Stimulated activated memory B cell treated with anti-CD40 and anti-IgM and Interleukin-4, amounts not matched to agents 10 μg/mL and 1 μg/mL and 100 μg/mL, for 72 hours (primary cell): ENCODE results near the gene CRELD2.

ENCODE experiments used
- ATAC-seq: fragments of 150-1000 bp; cut with Tn5 transposase; 2 replicates; pipeline ENCODE4 v1.10.0; 2021
- H3K27ac Mint-ChIP-seq: one replicate; pipeline ENCODE4 v1.8.0; 2022; ENCODE audit warnings: mild to moderate bottlenecking, mixed read lengths
- H3K27me3 Mint-ChIP-seq: one replicate; pipeline ENCODE4 v1.8.0; 2022; ENCODE audit warnings: mixed read lengths
- H3K36me3 Mint-ChIP-seq: one replicate; pipeline ENCODE4 v1.8.0; 2022; ENCODE audit warnings: mixed read lengths
- H3K4me1 Mint-ChIP-seq: one replicate; pipeline ENCODE4 v1.8.0; 2022; ENCODE audit warnings: mixed read lengths
- H3K4me3 Mint-ChIP-seq: one replicate; pipeline ENCODE4 v1.8.0; 2022; ENCODE audit warnings: mild to moderate bottlenecking, moderate library complexity, mixed read lengths
- H3K9me3 Mint-ChIP-seq: one replicate; pipeline ENCODE4 v1.8.0; 2022; ENCODE audit warnings: mixed read lengths

Gene CRELD2, protein sequence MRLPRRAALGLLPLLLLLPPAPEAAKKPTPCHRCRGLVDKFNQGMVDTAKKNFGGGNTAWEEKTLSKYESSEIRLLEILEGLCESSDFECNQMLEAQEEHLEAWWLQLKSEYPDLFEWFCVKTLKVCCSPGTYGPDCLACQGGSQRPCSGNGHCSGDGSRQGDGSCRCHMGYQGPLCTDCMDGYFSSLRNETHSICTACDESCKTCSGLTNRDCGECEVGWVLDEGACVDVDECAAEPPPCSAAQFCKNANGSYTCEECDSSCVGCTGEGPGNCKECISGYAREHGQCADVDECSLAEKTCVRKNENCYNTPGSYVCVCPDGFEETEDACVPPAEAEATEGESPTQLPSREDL

DNA sequence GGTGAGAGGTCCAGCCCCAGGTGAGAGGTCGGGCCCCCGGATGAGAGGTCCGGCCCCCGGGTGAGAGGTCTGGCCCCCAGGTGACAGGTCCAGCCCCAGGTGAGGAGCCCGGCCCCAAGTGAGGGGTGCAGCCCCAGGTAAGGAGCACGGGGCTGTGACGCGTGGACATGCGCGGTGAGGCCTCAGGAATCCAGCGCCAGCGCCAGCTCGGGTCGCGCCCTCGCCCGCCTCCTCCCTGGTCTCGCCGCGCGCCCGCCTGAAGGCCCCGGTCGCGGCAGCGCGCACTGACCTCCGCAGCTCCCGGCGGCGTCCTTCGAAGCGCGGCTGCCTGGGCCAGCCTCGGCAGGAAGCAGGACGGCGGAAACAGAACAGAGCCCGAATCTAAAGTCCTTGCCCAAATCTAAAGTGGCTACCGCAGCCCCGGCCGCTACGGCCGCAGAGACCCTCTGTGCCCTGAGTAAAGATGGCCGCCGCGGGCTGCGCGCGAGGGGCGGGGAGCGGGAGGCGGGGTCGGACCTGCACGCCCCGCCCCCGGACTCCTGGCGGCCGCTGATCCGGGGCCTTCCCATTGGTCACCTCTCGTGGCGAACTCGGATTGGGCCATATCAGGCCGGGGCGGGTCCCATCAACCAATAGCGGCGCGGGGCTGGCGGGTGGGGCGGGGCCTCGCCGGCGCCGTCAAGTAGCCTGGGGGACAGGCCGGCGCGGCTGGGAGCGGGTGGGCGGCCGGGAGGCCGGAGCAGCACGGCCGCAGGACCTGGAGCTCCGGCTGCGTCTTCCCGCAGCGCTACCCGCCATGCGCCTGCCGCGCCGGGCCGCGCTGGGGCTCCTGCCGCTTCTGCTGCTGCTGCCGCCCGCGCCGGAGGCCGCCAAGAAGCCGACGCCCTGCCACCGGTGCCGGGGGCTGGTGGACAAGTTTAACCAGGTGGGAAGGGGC lies at the start of gene CRELD2, which contains the start of gene ALG12:
Gene CRELD2, plus strand, starts transcription at position 661 of the 937 bp plus-strand sequence. Its CDS starts 136 bp downstream, at position 797.
Gene ALG12, minus strand, starts transcription at position 465 of the 937 bp plus-strand sequence. CDS start 4,673 bp downstream, outside the sequence.
- H3K4me1 Mint-ChIP-seq: peaks cover 32% of the 10 kb centered on the region
- H3K27ac Mint-ChIP-seq: peak within 1 kb of the TSS; percentile 66
- peak within 1 kb of the TSS; percentile 82 for H3K4me3 Mint-ChIP-seq
- H3K9me3 Mint-ChIP-seq: no peaks in the 10 kb centered on the region
- no peaks in the 10 kb centered on the region for H3K27me3 Mint-ChIP-seq
- H3K36me3 Mint-ChIP-seq: peaks cover 23% of the 10 kb centered on the region
- peak; percentile 98 for ATAC-seq

DNA sequence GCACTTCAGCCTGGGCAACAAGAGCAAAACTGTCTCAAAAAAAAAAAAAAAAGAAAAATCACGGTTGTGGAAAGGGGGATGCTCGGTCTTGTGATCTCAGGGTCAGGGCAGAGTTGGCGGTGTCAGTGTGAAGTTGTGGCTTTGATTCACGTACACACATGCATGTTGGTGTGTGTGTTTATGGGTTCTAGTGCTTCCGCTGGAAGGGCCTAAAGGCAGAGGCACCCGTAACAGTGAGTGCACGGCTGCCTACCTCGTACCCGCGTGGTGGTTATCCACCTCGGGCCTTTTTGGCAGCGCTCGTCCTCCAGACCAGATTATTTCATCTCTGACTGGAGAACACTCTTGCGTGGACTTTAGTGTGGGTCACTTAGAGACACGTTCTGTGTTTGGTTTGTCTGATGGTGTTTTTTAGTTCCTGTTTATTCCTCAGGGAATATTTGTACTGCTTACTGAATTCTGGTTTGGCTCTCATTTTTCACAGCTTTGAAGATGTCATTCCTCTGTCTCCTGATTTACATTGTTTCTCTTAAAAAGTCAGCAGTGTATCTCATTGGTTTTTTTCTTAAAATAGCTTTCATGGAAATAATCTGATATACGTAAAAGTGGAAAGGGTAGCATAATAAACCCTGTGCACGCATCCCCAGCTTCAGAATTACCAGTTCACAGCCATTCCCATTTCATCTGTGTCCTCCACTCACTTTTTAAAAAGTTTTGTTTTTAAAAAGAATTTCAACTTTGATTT lies 49.2 kb upstream of the CRELD2 start:
- Mint-ChIP-seq H3K4me1 (peaks cover 12% of the 10 kb centered on the region), H3K36me3 (peaks cover 62% of the 10 kb centered on the region), H3K4me3 (no peak overlapping the region), H3K27ac (no peak overlapping the region), H3K27me3 (no peaks in the 10 kb centered on the region), H3K9me3 (peaks cover 15% of the 10 kb centered on the region)
- ATAC-seq: no peak

DNA sequence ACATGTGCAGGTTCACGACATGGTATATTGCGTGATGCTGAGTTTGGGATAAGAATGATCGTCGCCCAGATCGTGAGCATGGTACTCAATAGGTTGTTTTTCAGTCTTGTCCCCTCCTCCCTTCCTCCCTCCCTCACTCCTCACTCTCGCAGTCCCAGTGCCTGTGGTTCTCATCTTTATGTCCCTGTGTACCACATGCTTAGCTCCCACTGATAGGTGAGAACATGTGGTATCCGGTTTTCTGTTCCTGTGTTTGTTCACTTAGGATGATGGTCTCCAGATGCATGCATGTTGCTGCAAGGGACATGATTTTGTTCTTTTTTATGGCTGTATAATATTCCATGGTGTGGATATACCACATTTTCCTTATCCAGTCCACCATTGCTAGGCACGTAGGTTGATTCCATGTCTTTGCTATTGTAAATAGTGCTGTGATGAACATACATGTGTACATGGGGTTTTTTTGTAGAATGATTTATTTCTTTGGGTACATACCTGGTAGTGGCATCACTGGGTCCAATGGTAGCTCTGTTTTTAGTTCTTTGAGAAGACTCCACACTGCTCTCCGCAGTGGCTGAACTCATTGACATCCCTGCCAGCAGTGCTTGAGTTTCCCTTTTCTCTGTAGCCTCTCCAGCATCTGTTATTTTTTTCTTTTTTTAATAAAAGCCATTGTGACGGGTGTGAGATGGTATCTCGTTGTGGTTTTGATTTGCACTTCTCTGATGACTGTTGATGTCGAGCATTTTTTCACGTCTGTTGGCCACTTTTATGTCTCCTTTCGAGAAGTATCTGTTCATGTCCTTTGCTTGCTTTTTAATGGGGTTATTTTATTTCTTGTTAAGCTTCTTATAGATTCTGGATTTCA lies 48.4 kb upstream of the CRELD2 start:
- H3K36me3 Mint-ChIP-seq: peaks cover 67% of the 10 kb centered on the region
- peaks cover 12% of the 10 kb centered on the region for H3K4me1 Mint-ChIP-seq
- H3K27ac Mint-ChIP-seq: no peak overlapping the region
- no peak for ATAC-seq
- H3K27me3 Mint-ChIP-seq: no peaks in the 10 kb centered on the region
- H3K9me3 Mint-ChIP-seq: peaks cover 15% of the 10 kb centered on the region
- H3K4me3 Mint-ChIP-seq: no peak overlapping the region

DNA sequence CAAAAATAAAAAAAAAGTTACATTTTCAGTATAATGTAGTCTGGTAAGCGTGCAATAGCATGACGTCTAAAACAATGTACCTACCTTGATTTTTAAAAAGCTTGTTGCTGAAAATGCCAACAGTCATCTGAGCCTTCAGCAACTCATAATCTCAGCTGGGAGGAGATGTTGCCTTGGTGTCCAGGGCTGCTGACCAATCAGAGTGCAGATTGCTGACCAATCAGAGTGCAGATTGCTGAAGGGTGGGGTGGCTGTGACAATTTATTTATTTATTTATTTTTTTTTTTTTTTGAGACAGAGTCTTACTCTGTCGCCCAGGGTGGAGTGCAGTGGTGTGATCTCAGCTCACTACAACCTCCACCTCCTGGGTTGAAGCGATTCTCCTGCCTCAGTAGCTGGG lies 47.0 kb upstream of the CRELD2 start:
- ATAC-seq: no peak
- H3K4me1 Mint-ChIP-seq: peaks cover 17% of the 10 kb centered on the region
- H3K27ac Mint-ChIP-seq: no peak overlapping the region
- H3K36me3 Mint-ChIP-seq: peaks cover 64% of the 10 kb centered on the region
- H3K9me3 Mint-ChIP-seq: peaks cover 8% of the 10 kb centered on the region
- H3K27me3 Mint-ChIP-seq: no peaks in the 10 kb centered on the region
- no peak overlapping the region for H3K4me3 Mint-ChIP-seq

DNA sequence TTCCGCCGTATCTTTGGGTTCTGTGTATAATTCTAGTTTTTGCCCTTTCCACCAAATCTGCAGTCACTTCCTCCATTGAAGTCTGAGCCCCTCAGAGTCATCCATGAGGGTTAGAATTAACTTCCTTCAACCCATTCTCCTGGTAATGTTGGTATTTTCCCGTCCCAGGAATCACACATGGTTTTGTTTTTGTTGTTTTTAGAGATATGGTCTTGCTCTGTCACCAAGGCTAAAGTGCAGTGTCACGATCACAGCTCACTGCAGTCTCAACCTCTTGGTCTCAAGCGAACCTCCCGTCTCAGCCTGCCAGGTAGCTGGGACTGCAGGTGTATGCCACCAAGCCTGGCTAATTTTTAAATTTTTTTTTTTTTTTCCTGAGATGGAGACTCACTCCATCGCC lies 46.1 kb upstream of the CRELD2 start:
- Mint-ChIP-seq H3K4me3 (no peak overlapping the region), H3K9me3 (peaks cover 5% of the 10 kb centered on the region), H3K4me1 (peaks cover 18% of the 10 kb centered on the region), H3K27me3 (no peaks in the 10 kb centered on the region), H3K27ac (no peak overlapping the region), H3K36me3 (peaks cover 58% of the 10 kb centered on the region)
- ATAC-seq: no peak

DNA sequence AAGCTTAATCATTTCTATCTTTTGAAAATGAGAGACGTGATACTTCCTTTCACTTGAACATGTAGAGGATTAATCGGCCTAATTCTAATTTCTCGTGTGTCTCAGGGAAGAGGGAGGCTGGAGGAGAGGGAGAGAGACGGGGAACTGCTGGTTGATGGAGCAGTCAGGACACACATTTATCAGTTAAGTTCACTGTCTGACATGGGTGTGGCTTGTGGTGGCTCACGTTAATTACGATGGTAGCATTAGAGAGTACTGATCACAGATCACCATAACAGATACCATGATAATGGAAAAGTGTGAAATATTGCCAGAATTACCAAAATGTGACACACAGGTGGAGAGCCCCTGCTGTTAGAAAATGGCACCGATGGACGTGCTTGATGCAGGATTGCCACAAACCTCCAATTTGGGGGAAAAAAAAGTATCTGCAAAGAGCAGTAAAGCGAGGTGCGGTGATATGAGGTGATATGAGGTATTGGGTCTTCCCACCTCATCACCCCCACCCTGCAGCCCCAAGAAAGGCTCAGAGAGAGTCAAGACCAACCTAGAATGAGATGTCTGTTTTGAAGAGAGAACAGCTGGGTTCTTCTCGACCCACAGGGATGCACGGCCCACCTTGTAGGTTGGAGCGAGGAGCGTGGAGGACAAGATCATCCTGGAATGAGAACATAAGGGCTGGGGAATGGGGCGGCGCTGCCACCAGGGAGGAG lies 45.0 kb upstream of the CRELD2 start:
- Mint-ChIP-seq H3K36me3 (peaks cover 58% of the 10 kb centered on the region), H3K27ac (no peak overlapping the region), H3K9me3 (peaks cover 5% of the 10 kb centered on the region), H3K27me3 (no peaks in the 10 kb centered on the region), H3K4me3 (no peak overlapping the region), H3K4me1 (peaks cover 19% of the 10 kb centered on the region)
- no peak for ATAC-seq

DNA sequence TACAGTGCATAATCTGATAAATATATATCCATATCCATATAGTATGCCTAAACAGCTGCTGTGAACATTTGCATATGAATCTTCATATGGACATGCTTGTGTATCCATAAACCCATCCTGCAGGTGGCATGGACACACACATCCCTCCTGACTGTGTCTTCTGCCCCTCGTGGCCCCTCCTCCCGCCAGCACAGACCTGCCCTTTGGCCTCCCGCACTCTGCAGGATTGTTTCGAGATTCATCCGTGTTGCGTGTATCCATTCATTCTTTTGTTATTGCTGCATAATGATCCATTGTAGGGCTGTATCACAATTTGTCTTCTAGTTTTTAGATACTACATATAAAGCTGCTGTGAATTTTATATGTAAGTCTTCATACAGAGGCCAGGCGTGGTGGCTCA lies 40.8 kb upstream of the CRELD2 start:
- Mint-ChIP-seq H3K27me3 (no peaks in the 10 kb centered on the region), H3K4me1 (peaks cover 47% of the 10 kb centered on the region), H3K9me3 (no peaks in the 10 kb centered on the region), H3K4me3 (no peak overlapping the region), H3K36me3 (peaks cover 47% of the 10 kb centered on the region), H3K27ac (no peak overlapping the region)
- no peak for ATAC-seq

DNA sequence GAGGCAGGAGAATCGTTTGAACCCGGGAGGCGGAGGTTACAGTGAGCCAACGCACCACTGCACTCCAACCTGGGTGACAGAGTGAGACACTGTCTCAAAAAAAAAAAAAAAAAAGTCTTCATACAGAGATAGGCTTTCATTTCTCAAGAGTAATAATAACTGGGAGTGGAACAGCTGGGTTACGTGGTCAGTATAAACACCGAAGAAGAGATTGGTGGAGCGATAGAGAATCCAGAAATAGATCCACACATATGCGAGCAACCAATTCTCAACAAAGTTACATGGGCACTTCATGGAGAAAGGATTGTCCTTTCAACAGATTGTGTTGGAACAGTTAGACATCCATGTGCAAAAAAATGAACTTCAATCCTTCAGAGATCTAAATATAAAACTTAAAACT lies 40.2 kb upstream of the CRELD2 start:
- H3K36me3 Mint-ChIP-seq: peaks cover 50% of the 10 kb centered on the region
- peaks cover 49% of the 10 kb centered on the region for H3K4me1 Mint-ChIP-seq
- H3K27me3 Mint-ChIP-seq: no peaks in the 10 kb centered on the region
- H3K9me3 Mint-ChIP-seq: no peaks in the 10 kb centered on the region
- no peak for ATAC-seq
- H3K4me3 Mint-ChIP-seq: no peak overlapping the region
- no peak overlapping the region for H3K27ac Mint-ChIP-seq

DNA sequence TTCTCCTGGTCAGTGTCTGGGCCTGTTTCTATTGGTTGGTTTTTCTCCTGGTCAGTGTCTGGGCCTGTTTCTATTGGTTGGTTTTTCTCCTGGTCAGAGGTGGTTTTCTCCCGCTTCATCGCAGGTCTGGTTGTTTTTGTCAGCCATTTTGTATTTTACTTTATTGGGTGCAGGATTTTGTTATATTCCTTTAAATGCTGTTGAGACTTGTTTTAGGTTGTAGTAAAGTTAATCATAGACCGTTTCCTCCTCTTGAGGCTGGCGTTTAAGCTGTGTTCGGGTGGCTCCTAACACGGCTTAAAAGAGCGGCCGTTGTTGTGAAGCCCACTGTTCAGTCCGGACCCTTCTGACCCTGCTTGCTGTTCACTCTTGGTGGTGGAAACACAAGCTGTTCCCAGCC lies 38.6 kb upstream of the CRELD2 start:
- Mint-ChIP-seq H3K27ac (peak overlapping the region; percentile 85), H3K4me3 (peak overlapping the region; percentile 73), H3K4me1 (peaks cover 41% of the 10 kb centered on the region), H3K27me3 (no peaks in the 10 kb centered on the region), H3K9me3 (no peaks in the 10 kb centered on the region), H3K36me3 (peaks cover 54% of the 10 kb centered on the region)
- no peak for ATAC-seq

DNA sequence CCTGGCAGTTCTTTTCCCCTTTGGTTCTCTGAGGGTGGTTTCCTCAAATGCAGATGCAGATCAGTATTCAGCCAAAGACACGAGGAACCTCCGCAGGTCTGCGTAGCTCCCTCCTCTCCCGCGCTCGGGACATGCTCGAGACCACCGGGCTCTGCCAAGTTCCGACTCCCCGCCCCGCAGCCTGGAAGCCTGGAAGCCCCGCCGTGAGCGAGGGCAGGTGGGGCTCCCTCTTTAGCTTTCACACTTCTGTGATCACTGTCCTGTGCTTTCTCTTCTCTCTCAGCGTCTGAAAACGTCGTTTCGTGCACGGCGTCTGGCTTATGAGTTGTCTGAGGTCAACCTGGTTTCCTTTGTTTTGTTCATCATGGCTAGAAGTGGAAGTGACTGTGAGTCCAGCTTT lies 38.2 kb upstream of the CRELD2 start:
- Mint-ChIP-seq H3K27ac (peak overlapping the region; percentile 85), H3K27me3 (no peaks in the 10 kb centered on the region), H3K36me3 (peaks cover 55% of the 10 kb centered on the region), H3K4me3 (peak overlapping the region; percentile 73), H3K4me1 (peaks cover 41% of the 10 kb centered on the region), H3K9me3 (no peaks in the 10 kb centered on the region)
- peak; percentile 84 for ATAC-seq

DNA sequence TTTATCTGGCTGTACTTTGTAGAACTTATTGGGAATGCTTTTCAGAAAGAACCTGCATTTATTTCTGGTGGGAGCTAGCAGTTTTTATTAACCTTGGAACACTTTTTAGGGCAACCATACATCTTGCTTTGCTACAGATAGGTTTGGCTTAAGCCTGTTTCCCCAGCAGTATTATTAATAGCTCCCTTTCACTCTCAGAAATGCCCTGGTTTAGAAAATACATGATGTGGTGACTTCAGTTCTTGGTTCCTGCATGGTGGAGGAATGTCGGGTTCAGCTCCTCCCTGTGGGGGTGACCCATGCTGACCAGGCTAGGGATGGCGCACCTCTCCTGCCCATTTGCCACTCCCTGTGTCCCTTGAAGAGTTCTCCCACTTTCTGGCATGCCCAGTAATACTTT lies 36.6 kb upstream of the CRELD2 start:
- no peak for ATAC-seq
- Mint-ChIP-seq H3K4me3 (peak overlapping the region; percentile 34), H3K9me3 (no peaks in the 10 kb centered on the region), H3K27ac (peak overlapping the region; percentile 85), H3K36me3 (peaks cover 61% of the 10 kb centered on the region), H3K4me1 (peaks cover 34% of the 10 kb centered on the region), H3K27me3 (no peaks in the 10 kb centered on the region)

DNA sequence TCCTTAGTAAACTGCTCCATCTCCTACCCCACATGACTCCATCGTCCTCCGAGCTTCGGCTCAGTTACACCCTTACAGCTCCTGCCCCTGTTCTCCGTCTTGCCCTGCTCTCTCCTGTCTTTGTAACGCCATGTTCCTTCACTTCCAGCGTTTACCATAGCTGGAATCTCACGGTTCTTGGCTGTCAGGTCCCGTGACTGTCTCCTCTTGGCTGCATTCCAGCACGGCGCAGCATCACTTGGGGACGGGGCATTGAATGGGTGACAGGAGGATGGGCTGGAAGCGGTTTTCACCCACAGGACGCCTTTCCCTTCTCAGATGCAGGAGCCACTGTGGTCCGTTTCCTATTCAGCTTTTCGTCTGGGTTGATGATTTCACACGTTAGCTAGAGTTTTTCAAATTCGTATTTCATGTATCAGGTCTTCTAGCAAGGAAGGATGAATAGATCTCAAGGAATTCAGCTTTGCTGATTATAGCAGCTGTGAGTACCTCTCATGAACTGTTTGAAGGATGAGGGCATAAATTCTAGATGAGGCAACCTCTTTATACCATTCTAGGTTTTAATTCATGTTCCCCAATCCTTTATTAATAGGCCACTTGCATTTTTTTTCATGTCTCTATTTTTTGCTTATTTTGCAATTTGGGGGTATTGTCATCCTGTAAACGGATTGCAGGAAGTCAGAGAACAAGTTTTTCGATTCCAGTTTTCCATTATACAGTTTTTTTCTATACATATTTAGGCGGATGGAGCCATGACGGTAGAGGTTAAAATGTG lies 35.7 kb upstream of the CRELD2 start:
- Mint-ChIP-seq H3K4me1 (peaks cover 34% of the 10 kb centered on the region), H3K27ac (peak overlapping the region; percentile 85), H3K36me3 (peaks cover 64% of the 10 kb centered on the region), H3K9me3 (no peaks in the 10 kb centered on the region), H3K27me3 (no peaks in the 10 kb centered on the region), H3K4me3 (no peak overlapping the region)
- no peak for ATAC-seq

DNA sequence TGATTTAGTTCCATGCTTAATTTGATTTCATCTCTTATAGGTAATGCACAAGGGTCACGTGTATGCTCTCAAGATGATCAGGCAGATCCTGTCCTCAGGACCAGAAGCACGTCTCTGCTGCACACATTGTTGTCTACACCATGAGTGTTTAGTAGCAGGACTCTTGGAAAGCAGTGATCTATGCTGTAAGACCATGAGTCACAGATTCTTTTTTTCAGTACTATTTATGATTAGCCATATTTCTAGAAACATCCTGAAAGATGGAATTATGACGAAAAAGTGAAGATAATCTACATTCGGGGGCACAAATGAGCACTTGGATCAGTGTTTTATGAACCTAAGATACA lies 35.2 kb upstream of the CRELD2 start:
- ATAC-seq: no peak
- H3K4me1 Mint-ChIP-seq: peaks cover 34% of the 10 kb centered on the region

More for the DNA sequence above, 35.2 kb upstream of the CRELD2 start:
- no peak overlapping the region for H3K27ac Mint-ChIP-seq
- no peaks in the 10 kb centered on the region for H3K27me3 Mint-ChIP-seq
- peaks cover 64% of the 10 kb centered on the region for H3K36me3 Mint-ChIP-seq
- no peak overlapping the region for H3K4me3 Mint-ChIP-seq
- no peaks in the 10 kb centered on the region for H3K9me3 Mint-ChIP-seq
